Left lung (tissue), 10 donors: ENCODE data around the gene SYNGR1. TPM values are rescaled to one million over a fixed set of nuclear protein-coding genes. Genes with fewer than 3 reads are reported as not detected.

Experiments used
- ATAC-seq: fragments of 200-7000 bp; cut with Tn5 transposase; one replicate; pipeline ENCODE4 v1.9.1; 2020; ENCODE audit warnings: moderate library complexity
- DNase-seq, 4 donors: peaks; one replicate each; pipeline ENCODE4 v3.0.0-alpha.2; 2013 to 2020
- H3K27ac ChIP-seq, 2 donors: fragments of 200-600 bp; sonication (generic) in 1 of 2; one replicate each; pipeline versions ENCODE4 v1.5.0 to v1.8.0; 2020 to 2021
- H3K27me3 ChIP-seq, 2 donors: fragments of 200-600 bp; sonication (generic) in 1 of 2; one replicate each; pipeline versions ENCODE4 v1.5.0 to v1.8.0; 2020 to 2021
- H3K36me3 ChIP-seq, 2 donors: fragments of 200-600 bp; sonication (generic) in 1 of 2; one replicate each; pipeline versions ENCODE4 v1.5.0 to v1.8.0; 2020 to 2021
- H3K4me1 ChIP-seq, 2 donors: fragments of 200-600 bp; one replicate each; pipeline ENCODE4 v1.8.0; 2021
- H3K4me3 ChIP-seq, 2 donors: fragments of 200-600 bp; sonication (generic) in 1 of 2; one replicate each; pipeline versions ENCODE4 v1.5.0 to v1.8.0; 2020 to 2021; ENCODE audit warnings: mild to moderate bottlenecking in 1 of 2
- H3K9me3 ChIP-seq, 2 donors: fragments of 200-600 bp; sonication (generic) in 1 of 2; one replicate each; pipeline versions ENCODE4 v1.5.0 to v1.8.0; 2020 to 2021
- intact Hi-C, 2 donors: fragments of 100-400 bp; cut with DNase I; formaldehyde crosslinking; loops; one replicate each; pipeline versions ENCODE4 v1.11.2 to v1.14.2; 2022
- polyA plus RNA-seq, 6 donors: library from polyadenylated mRNA; unstranded; fragments of 120-200 nt; gene quantifications; one replicate each; pipeline ENCODE4 v1.2.1, GENCODE V29; 2013; ENCODE audit not compliant: insufficient read length in 6 of 6
- total RNA-seq, 2 donors: library from RNA; stranded (reverse); fragmentation: NEBNext Ultra II Directional; extraction: Animal tissue kit (Norgen Biotek cat#: 25700); gene quantifications; one replicate each; pipeline ENCODE4 v1.2.1, GENCODE V29; 2021
- TF ChIP-seq, protein P1 (sequence below), 2 donors: fragments of 200-600 bp; sonication (generic) in 1 of 2; IDR thresholded peaks; one replicate each; pipeline versions ENCODE4 v1.5.0 to v1.8.0; 2021; ENCODE audit warnings: antibody characterized with exemption in 2 of 2
- donor health status: DM: no; HTN: yes; CAD: no.
- donor health status: DM: no; HTN: no; CAD: no.

Gene SYNGR1
- total and polyA plus RNA-seq, 8 donors = 5.5 to 32.0 (median 26.5) TPM

- Histone ChIP-seq H3K4me1 (peaks cover 3 to 25% of the 10 kb centered on the region in 2 donors), H3K27ac (no peak overlapping the region), H3K9me3 (no peaks in the 10 kb centered on the region), H3K4me3 (no peak overlapping the region), H3K27me3 (peaks cover 0 to 5% of the 10 kb centered on the region in 2 donors), H3K36me3 (peaks cover 0 to 49% of the 10 kb centered on the region in 2 donors)
- peak in 1 of 4 donors; percentile 75 for DNase-seq
- intact Hi-C loops = no loop called here
- TF ChIP-seq, protein P1, sequence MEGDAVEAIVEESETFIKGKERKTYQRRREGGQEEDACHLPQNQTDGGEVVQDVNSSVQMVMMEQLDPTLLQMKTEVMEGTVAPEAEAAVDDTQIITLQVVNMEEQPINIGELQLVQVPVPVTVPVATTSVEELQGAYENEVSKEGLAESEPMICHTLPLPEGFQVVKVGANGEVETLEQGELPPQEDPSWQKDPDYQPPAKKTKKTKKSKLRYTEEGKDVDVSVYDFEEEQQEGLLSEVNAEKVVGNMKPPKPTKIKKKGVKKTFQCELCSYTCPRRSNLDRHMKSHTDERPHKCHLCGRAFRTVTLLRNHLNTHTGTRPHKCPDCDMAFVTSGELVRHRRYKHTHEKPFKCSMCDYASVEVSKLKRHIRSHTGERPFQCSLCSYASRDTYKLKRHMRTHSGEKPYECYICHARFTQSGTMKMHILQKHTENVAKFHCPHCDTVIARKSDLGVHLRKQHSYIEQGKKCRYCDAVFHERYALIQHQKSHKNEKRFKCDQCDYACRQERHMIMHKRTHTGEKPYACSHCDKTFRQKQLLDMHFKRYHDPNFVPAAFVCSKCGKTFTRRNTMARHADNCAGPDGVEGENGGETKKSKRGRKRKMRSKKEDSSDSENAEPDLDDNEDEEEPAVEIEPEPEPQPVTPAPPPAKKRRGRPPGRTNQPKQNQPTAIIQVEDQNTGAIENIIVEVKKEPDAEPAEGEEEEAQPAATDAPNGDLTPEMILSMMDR (IDR thresholded peaks at IDR 0.05) = no peak
- no peak for ATAC-seq
These were observed 83.9 kb downstream of the SYNGR1 start for GRCh38 chr22:39433476-39434242.

GRCh38 chr22:39434243-39434653 lies 84.5 kb downstream of the SYNGR1 start:
- ATAC-seq = no peak

DNA sequence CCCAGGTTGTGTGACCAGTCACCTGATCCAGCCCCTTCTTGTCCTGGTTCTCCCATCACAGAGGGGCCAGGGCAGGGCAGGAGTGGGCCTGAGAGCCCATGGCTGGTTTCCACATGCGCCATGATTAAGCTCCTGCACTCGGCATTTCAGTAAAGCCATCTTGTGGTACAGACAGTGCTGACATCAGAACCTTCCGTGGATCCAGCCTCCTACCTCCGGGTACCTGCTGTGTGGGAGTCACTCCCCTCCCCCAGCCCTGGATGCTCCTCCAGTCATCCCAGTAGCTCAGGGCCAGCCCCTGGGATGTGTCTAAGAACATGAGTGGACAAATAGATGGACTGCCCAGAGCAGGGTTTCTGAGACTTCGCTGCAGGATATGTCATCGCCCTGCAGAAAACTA lies 84.9 kb downstream of the SYNGR1 start:
- Histone ChIP-seq H3K4me3 (no peak overlapping the region), H3K9me3 (no peaks in the 10 kb centered on the region), H3K27me3 (peaks cover 0 to 10% of the 10 kb centered on the region in 2 donors), H3K27ac (no peak overlapping the region), H3K4me1 (peaks cover 3 to 25% of the 10 kb centered on the region in 2 donors), H3K36me3 (peaks cover 0 to 38% of the 10 kb centered on the region in 2 donors)
- TF ChIP-seq, protein P1 (IDR thresholded peaks at IDR 0.05) = no peak
- no peak for ATAC-seq
- no peak for DNase-seq
- intact Hi-C loops = no loop called here

More at GRCh38 chr22:39434243-39434653, 84.5 kb downstream of the SYNGR1 start:
- peaks cover 3 to 25% of the 10 kb centered on the region in 2 donors for H3K4me1 ChIP-seq
- peaks cover 0 to 6% of the 10 kb centered on the region in 2 donors for H3K27me3 ChIP-seq
- H3K27ac ChIP-seq = no peak overlapping the region
- H3K36me3 ChIP-seq = peaks cover 0 to 43% of the 10 kb centered on the region in 2 donors
- DNase-seq = peak in 1 of 4 donors; percentile 61
- intact Hi-C loops = no loop called here
- TF ChIP-seq, protein P1 (IDR thresholded peaks at IDR 0.05) = no peak
- H3K9me3 ChIP-seq = no peaks in the 10 kb centered on the region
- H3K4me3 ChIP-seq = no peak overlapping the region

Other genes starting within 250 kb of the SYNGR1 start
- gene CBX7, start 197.3 kb upstream of the SYNGR1 start, total RNA-seq = 10 to 100 TPM; 17.1 to 17.7 TPM
- gene CBX7, start 197.3 kb upstream of the SYNGR1 start, polyA plus RNA-seq = 1 to 10 TPM; 7.4 to 9.3 (median 8.2) TPM
- gene PDGFB, start 105.0 kb upstream of the SYNGR1 start, total RNA-seq = 10 to 100 TPM; 21.9 to 28.2 TPM
- gene PDGFB, start 105.0 kb upstream of the SYNGR1 start, polyA plus RNA-seq = 10 to 100 TPM; 16.0 to 27.5 (median 22.8) TPM
- 1,000 to 10,000 TPM; 1,506 to 1,575 TPM for gene RPL3, start 30.4 kb upstream of the SYNGR1 start, total RNA-seq
- gene RPL3, start 30.4 kb upstream of the SYNGR1 start, polyA plus RNA-seq = 1,000 to 10,000 TPM; 3,313 to 3,842 (median 3,675) TPM
- gene TAB1, start 49.8 kb downstream of the SYNGR1 start, total RNA-seq = 10 to 100 TPM; 20.5 to 21.5 TPM
- gene TAB1, start 49.8 kb downstream of the SYNGR1 start, polyA plus RNA-seq = 10 to 100 TPM; 30.2 to 35.5 (median 32.1) TPM
- gene MGAT3, start 107.0 kb downstream of the SYNGR1 start, total RNA-seq = 1 to 10 TPM; 6.7 to 8.8 TPM
- 10 to 100 TPM in 5 of 6 donors, 1 to 10 TPM in 1; 8.8 to 21.2 (median 16.7) TPM for gene MGAT3, start 107.0 kb downstream of the SYNGR1 start, polyA plus RNA-seq
- 10 to 100 TPM; 16.1 to 27.2 TPM for gene MIEF1, start 152.3 kb downstream of the SYNGR1 start, total RNA-seq
- gene MIEF1, start 152.3 kb downstream of the SYNGR1 start, polyA plus RNA-seq = 10 to 100 TPM; 21.8 to 28.5 (median 25.4) TPM
- 100 to 1,000 TPM; 204 to 308 TPM for gene ATF4, start 170.6 kb downstream of the SYNGR1 start, total RNA-seq
- gene ATF4, start 170.6 kb downstream of the SYNGR1 start, polyA plus RNA-seq = 100 to 1,000 TPM; 272 to 349 (median 312) TPM
- gene RPS19BP1, start 182.8 kb downstream of the SYNGR1 start, total RNA-seq = 10 to 100 TPM; 63.5 to 88.4 TPM
- 10 to 100 TPM; 42.3 to 56.8 (median 49.0) TPM for gene RPS19BP1, start 182.8 kb downstream of the SYNGR1 start, polyA plus RNA-seq
- under 1 TPM; 0.03 to 0.10 TPM for gene CACNA1I, start 220.8 kb downstream of the SYNGR1 start, total RNA-seq
- gene CACNA1I, start 220.8 kb downstream of the SYNGR1 start, polyA plus RNA-seq = under 1 TPM; 0.07 to 0.35 (median 0.10) TPM